Hepatic stellate cell (primary cell): ENCODE data around the gene ZNF587B.
"Not testable (repeated sequence)": the region's sequence is repeated elsewhere in the genome, so short reads cannot be mapped to it uniquely, and the experiment has no call there.

Experiments used
- DNase-seq: peaks from one replicate; pipeline ENCODE4 v3.0.0; 2011; ENCODE audit warnings: low spot score

Gene ZNF587B

DNA sequence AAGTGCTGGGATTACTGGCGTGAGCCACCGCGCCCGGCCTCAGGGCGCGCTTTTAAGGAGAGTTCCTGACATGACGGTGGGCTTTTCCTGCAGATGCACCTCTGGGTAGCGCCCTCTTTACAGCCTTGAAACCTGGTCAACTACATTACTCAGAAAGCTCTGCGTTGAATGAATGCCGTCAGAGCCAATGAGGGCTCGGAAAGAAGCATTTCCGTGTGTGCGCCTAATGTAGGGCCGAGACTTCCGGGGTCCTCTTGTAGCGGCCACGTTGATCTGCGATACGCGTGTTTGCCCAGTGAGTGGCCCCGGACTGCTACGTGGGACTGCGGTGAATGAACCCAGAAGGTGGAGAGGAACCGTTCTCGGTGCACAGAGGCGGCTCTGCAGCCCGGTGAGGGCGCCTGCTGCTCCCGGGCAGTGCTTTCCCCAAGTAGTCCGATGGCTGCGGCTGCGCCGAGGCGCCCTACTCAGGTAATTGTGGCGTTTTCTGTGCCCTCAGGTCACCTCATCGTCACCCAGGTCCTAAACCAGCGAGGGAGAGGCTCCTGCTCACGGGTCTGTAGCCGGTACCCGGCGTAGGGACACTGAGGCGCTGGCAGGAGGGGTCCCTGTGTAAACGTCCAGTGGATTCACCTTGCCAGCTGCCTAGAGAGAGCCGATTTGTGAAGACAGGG, 10.5 kb upstream of the ZNF587B start:
- peak; percentile 96 for DNase-seq

GRCh38 chr19:57820599-57820998, 9.5 kb upstream of the ZNF587B start:
- DNase-seq = no peak

- not testable (repeated sequence) for DNase-seq
Observed at GRCh38 chr19:57821095-57821494, 9.0 kb upstream of the ZNF587B start.

DNA sequence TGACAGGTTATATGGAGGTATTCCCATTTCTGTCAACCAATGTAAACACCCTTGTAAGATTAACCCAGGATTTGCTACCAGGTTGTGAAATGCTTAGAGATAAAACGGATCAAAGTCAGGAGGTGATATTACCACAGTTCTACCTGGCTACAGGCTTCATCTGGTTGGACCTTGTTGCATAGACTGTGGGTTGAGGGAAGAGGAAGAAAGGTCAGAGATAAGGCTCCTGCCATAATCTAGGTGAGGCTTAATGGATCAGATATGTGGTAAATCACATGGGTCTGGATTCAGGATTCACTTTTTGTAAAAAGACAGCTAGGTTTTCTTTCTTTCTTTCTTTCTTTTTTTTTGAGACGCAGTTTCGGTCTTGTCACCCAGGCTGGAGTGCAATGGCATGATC, 8.6 kb upstream of the ZNF587B start:
- DNase-seq = not testable (repeated sequence)

DNA sequence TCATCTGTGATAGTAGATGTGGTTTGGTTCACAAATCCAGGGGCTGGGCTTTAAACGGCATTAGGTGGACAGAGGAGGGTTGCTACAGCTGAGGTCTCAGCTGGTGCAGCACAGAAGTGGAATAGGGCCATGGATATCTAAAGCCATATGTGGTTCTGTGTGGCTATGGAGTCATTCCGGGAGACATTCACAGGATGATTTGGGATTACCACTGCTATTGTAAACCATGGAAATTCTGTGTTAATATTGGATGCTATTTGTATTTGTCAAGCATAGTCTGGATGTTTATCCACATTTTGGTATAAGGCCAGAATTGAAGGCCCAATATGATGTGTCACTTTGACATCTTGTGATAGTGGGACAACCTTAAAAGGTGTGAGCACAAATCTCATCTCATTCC, 6.9 kb upstream of the ZNF587B start:
- DNase-seq = not testable (repeated sequence)

DNA sequence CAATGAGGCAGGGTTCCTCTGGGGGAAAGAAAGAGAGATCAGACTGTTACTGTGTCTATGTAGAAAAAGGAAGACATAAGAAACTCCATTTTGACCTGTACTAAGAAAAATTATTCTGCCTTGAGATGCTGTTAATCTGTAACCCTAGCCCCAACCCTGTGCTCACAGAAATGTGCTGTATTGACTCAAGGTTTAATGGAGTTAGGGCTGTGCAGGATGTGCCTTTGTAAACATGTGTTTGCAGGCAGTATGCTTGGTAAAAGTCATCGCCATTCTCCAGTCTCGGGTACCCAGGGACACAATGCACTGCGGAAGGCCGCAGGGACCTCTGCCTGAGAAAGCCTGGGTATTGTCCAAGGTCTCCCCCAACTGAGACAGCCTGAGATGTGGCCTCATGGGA, 6.5 kb upstream of the ZNF587B start:
- DNase-seq = not testable (repeated sequence)

DNA sequence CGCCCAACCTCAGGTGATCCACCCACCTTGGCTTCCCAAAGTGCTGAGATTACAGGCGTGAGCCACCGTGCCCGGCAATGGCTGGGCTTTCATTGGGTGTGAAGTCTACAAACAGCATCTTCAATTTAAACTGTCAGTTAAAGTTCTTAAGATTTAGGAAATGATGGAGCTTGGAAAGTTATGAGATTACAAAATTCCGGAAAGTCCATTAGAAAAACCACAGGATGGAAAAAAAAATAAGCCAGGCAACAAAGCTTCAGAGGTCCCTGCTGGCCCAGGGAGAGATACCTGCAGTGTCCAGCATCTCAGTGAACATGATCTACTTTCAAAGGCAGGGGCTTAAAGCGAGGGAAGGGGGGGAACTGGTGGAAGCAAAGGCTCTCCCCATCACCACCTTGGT, 4.6 kb upstream of the ZNF587B start:
- no peak for DNase-seq

DNA sequence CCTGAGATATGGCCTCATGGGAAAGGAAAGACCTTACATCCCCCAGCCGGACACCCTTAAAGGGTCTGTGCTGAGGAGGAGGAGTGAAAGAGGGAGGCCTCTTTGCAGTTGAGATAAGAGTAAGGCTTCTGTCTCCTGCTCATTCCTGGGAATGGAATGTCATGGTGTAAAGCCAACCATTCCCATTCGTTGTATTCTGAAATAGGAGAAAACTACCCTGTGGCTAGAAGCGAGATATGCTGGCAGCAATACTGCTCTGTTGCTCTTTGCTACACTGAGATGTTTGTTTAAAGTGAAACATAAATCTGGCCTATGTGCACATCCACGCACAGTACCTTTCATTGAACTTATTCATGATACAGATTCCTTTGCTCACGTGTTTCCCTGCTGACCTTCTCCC, 783 bp upstream of the ZNF587B start:
- DNase-seq = no peak

DNA sequence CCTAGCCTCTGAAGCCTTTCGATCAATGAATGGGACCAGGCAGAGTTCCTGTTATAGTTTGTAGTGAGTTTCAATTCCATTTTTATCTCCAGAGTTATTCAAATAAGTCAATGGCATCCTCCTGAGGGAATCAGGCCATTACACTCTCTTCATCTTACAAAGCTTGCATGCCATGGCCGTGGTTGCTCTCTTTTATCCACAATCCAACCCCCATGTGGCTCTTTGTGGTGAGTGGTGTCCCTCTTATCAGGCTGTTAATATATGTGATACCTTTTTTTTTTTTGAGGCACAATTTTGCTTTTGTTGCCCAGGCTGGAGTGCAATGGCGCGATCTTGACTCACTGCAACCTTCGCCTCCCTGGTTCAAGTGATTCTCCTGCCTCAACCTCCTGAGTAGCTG, 6.9 kb downstream of the ZNF587B start:
- not testable (repeated sequence) for DNase-seq

- not testable (repeated sequence) for DNase-seq
Observed at GRCh38 chr19:57838622-57839191, 8.6 kb downstream of the ZNF587B start.

GRCh38 chr19:57841122-57841763, 11.1 kb downstream of the ZNF587B start:
- DNase-seq = no peak

DNA sequence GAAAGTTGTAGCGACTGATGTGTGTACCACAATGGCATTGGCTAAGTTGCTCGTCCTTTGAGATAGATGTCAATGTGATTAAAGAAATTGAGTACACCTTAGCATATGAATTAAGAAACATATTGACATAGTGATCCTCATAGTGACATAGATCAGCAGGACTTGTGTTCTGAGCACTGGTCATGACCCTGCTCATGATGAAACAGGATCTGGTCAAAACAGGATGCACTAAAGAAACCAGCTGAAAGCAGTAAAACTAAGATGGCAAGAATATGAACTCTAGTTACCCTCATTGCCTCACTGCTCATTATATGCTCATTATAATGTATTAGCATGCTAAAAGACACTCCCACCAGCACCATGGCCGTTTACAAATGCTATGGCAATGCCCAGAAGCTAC, 17.1 kb downstream of the ZNF587B start:
- DNase-seq = not testable (repeated sequence)

DNA sequence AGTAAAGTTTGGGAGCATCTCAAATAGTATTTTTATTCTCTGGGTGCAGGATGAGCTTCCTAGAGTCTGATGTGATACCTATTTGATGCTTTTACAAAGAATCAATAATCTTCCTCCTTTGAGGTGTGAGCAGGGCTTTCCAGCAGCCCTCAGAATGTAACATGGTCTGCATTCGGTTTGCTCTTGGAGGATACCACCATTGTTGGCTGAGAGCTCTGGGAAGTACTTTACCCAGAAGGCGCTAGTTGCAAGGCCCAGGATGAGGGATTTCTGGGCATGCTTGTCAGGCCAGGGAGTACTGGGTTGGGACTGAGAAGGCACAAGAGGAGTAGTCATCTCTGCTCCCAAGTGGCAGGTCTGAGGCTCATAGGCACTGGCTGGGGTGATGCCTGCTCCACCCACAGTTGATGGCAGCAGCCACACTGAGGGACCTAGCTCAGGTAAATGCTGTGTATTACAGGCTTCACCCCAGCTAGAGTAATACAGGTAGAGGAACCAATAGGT, 19.1 kb downstream of the ZNF587B start:
- not testable (repeated sequence) for DNase-seq

GRCh38 chr19:57849666-57850473, 19.8 kb downstream of the ZNF587B start, which contains the start of gene ZNF587:
Gene ZNF587 (plus strand): TSS chr19:57849859. CDS start chr19:57850039, 180 bp downstream.
- peak; percentile 75 for DNase-seq

- no peak for DNase-seq
Observed at GRCh38 chr19:57850553-57851017, 20.5 kb downstream of the ZNF587B start.

DNA sequence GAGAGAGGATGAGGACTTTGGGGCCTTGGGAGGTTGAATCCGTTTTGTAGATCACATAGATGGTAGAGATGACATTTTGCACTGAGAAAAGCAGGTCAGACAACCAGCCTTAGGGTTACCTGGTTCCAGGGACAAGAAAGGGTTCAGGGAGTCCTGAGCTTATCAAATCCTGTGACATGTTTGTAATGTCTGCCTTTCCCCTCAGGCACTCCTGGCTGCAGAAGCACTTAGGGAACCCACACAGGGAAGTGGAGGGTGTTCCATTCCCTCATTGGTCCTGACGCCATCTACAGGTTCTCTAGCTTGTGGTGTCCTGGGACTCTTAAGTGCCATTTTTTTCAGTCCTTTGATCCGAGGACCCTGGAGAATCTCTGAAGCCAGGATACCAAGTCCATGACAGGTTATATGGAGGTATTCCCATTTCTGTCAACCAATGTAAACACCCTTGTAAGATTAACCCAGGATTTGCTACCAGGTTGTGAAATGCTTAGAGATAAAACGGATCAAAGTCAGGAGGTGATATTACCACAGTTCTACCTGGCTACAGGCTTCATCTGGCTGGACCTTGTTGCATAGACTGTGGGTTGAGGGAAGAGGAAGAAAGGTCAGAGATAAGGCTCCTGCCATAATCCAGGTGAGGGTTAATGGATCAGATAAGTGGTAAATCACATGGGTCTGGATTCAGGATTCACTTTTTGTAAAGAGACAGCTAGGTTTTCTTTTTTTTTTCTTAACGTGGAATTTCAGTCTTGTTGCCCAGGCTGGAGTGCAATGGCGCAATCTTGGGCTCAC, 21.9 kb downstream of the ZNF587B start:
- DNase-seq = not testable (repeated sequence)

GRCh38 chr19:57854117-57854516, 24.0 kb downstream of the ZNF587B start:
- DNase-seq = not testable (repeated sequence)

DNA sequence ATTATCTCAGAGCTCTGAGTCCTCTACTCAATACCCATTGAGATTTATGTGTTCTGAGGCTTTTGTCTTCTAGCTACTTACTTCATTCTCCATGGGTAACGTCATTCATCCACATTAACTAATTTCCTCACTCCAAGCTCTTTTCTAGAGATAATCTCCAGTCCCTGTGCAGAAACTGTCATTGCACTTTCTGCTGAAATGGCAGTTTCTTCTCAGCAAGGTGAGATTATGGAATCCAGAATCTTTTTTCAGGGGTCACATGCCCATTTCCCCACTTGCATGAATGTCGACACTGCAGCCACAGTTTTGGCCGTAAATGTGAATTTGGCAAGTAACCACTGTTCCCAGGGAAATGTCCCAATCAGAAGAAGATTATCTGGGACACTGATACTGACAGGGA, 32.3 kb downstream of the ZNF587B start:
- not testable (repeated sequence) for DNase-seq

GRCh38 chr19:57867868-57868492, 37.9 kb downstream of the ZNF587B start:
- DNase-seq = no peak

- DNase-seq = not testable (repeated sequence)
Observed at GRCh38 chr19:57869655-57870054, 39.6 kb downstream of the ZNF587B start.

DNA sequence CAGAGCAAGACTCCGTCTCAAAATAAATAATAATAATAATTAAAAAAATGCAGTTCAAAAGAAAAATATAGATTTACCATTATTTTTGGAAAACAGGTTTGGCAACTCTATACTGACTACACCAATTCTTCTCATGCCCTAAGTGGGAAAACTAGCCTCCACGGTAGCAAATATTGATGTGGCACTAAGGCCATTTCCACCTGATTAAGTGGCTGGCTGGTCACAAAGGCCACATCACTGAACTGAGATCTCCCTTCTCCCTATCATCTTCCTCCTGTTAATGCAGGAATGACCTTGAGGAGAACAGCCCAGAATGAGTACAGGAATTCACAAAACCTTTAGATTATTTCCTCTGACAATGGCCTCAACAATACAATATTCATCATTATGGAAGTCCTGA, 40.1 kb downstream of the ZNF587B start:
- DNase-seq = no peak
